KOPT-K1 (cell line): ENCODE data around the gene PPP4R3B.
"Not testable (repeated sequence)": the region's sequence is repeated elsewhere in the genome, so short reads cannot be mapped to it uniquely, and the experiment has no call there.

Source experiments
- H3K27ac ChIP-seq: fragments of 200-600 bp; sonication (generic); 2 replicates; pipeline ENCODE4 v1.5.1; 2016; ENCODE audit warnings: antibody characterized with exemption, mild to moderate bottlenecking, low read depth, low read length; ENCODE audit not compliant: poor library complexity, severe bottlenecking
- H3K36me3 ChIP-seq: fragments of 200-600 bp; sonication (generic); 2 replicates; pipeline ENCODE4 v1.5.1; 2017; ENCODE audit warnings: antibody characterized with exemption, mild to moderate bottlenecking, low read length, moderate library complexity; ENCODE audit not compliant: insufficient read depth
- H3K9me3 ChIP-seq: fragments of 200-600 bp; sonication (generic); 2 replicates; pipeline ENCODE4 v1.5.1; 2017; ENCODE audit warnings: antibody characterized with exemption, low read length, mild to moderate bottlenecking; ENCODE audit not compliant: insufficient read depth, poor library complexity, severe bottlenecking

The PPP4R3B gene

GRCh38 chr2:55560855-55561254 is 56.6 kb downstream of the PPP4R3B start:
- H3K36me3 ChIP-seq, result peaks cover 91% of the 10 kb centered on the region
- H3K9me3 ChIP-seq, result peaks cover 29% of the 10 kb centered on the region
- H3K27ac ChIP-seq, result no peak overlapping the region

GRCh38 chr2:55556809-55557208 is 60.6 kb downstream of the PPP4R3B start:
- H3K36me3 ChIP-seq, result peaks cover 95% of the 10 kb centered on the region
- peaks cover 12% of the 10 kb centered on the region for H3K9me3 ChIP-seq
- H3K27ac ChIP-seq, result no peak overlapping the region

- no peak overlapping the region for H3K27ac ChIP-seq
- peaks cover 92% of the 10 kb centered on the region for H3K36me3 ChIP-seq
Observed at GRCh38 chr2:55555977-55556376, 61.4 kb downstream of the PPP4R3B start.

GRCh38 chr2:55553321-55553720 is 64.1 kb downstream of the PPP4R3B start:
- Histone ChIP-seq H3K27ac (no peak overlapping the region), H3K36me3 (peaks cover 92% of the 10 kb centered on the region), H3K9me3 (no peaks in the 10 kb centered on the region)

More at GRCh38 chr2:55555977-55556376, 61.4 kb downstream of the PPP4R3B start:
- peaks cover 4% of the 10 kb centered on the region for H3K9me3 ChIP-seq

GRCh38 chr2:55550368-55551102 is 66.9 kb downstream of the PPP4R3B start:
- peaks cover 89% of the 10 kb centered on the region for H3K36me3 ChIP-seq
- H3K9me3 ChIP-seq, result no peaks in the 10 kb centered on the region
- no peak overlapping the region for H3K27ac ChIP-seq

GRCh38 chr2:55547679-55548078 is 69.7 kb downstream of the PPP4R3B start:
- H3K36me3 ChIP-seq, result peaks cover 86% of the 10 kb centered on the region

GRCh38 chr2:55547001-55547400 is 70.4 kb downstream of the PPP4R3B start:
- Histone ChIP-seq H3K36me3 (peaks cover 86% of the 10 kb centered on the region), H3K9me3 (no peaks in the 10 kb centered on the region), H3K27ac (no peak overlapping the region)

More at GRCh38 chr2:55547679-55548078, 69.7 kb downstream of the PPP4R3B start:
- not testable (repeated sequence) for H3K27ac ChIP-seq, H3K9me3 ChIP-seq

- H3K9me3 ChIP-seq, result no peaks in the 10 kb centered on the region
- no peak overlapping the region for H3K27ac ChIP-seq
- peaks cover 22% of the 10 kb centered on the region for H3K36me3 ChIP-seq
Observed at GRCh38 chr2:55530539-55531081, 86.8 kb downstream of the PPP4R3B start.

GRCh38 chr2:55526174-55526573 is 91.2 kb downstream of the PPP4R3B start:
- H3K27ac ChIP-seq, result no peak overlapping the region
- no peaks in the 10 kb centered on the region for H3K9me3 ChIP-seq
- peaks cover 40% of the 10 kb centered on the region for H3K36me3 ChIP-seq

GRCh38 chr2:55524884-55525437 is 92.5 kb downstream of the PPP4R3B start:
- H3K36me3 ChIP-seq, result peaks cover 40% of the 10 kb centered on the region
- no peak overlapping the region for H3K27ac ChIP-seq
- no peaks in the 10 kb centered on the region for H3K9me3 ChIP-seq

- H3K9me3 ChIP-seq, result no peaks in the 10 kb centered on the region
- H3K36me3 ChIP-seq, result peaks cover 18% of the 10 kb centered on the region
- peak overlapping the region; percentile 54 for H3K27ac ChIP-seq
Observed at GRCh38 chr2:55519938-55520885, 97.2 kb downstream of the PPP4R3B start.

- peaks cover 4% of the 10 kb centered on the region; the same call in 1 of the 2 replicates for H3K36me3 ChIP-seq
- H3K27ac ChIP-seq, result peak overlapping the region; percentile 54
Observed at GRCh38 chr2:55518841-55519165, 98.6 kb downstream of the PPP4R3B start.

GRCh38 chr2:55511508-55512124 is 105.8 kb downstream of the PPP4R3B start:
- Histone ChIP-seq H3K9me3 (no peaks in the 10 kb centered on the region), H3K27ac (no peak overlapping the region), H3K36me3 (no peaks in the 10 kb centered on the region)

More at GRCh38 chr2:55518841-55519165, 98.6 kb downstream of the PPP4R3B start:
- H3K9me3 ChIP-seq, result no peaks in the 10 kb centered on the region

- H3K36me3 ChIP-seq, result no peaks in the 10 kb centered on the region
- H3K9me3 ChIP-seq, result no peaks in the 10 kb centered on the region
Observed at GRCh38 chr2:55502590-55503141, 114.8 kb downstream of the PPP4R3B start.

More at GRCh38 chr2:55502590-55503141, 114.8 kb downstream of the PPP4R3B start:
- no peak overlapping the region for H3K27ac ChIP-seq
